Endometrial microvascular endothelial cells (primary cell): ENCODE measurements around the gene ZNF366. TPM values are rescaled to one million over a fixed set of nuclear protein-coding genes. Genes with fewer than 3 reads are reported as not detected.

Source experiments
- in situ Hi-C: cut with HindIII; loops from 2 replicates; pipeline ENCODE4 v1.10.0; 2017; ENCODE audit warnings: low sequenced_read_pairs, low pct_unique_long_range_greater_than_20kb; ENCODE audit errors: inconsistent ontology term
- total RNA-seq: library from RNA; depleted of rRNA; stranded (reverse); fragments of >200 nt; gene quantifications from one replicate; pipeline ENCODE4 v1.2.3, GENCODE V29; 2015; ENCODE audit errors: inconsistent ontology term

The ZNF366 gene
- total RNA-seq, 1 donor from 2014 or later: 16.2 TPM

- in situ Hi-C loops: no loop called here
Measured at GRCh38 chr5:72454996-72455395, 52.2 kb downstream of the ZNF366 start.

DNA sequence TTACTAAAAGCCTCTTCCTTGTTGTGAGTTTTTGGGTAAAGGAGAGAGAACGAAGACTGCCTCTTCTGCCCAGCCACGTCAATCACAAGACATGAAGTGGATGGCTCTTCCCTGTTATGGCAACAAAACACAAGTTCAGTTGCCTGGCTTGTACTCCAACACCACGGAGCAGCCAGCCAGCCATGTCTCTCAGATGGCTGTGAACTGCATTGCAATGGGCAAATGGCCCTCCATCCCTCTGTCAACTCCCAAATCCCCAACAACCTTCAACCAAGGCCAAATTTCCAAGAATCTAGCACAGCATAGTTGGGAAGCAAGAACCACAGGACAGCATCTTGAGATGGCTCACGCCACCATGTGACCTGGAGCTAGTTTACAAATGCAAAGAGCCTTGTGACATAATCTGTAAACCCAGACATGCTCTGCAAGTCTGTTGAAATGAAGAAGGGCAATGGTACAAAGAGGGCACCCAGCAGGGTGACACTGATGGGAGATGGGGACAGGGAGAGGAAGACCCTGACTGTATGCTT, 53.9 kb downstream of the ZNF366 start:
- in situ Hi-C loops: no loop called here

DNA sequence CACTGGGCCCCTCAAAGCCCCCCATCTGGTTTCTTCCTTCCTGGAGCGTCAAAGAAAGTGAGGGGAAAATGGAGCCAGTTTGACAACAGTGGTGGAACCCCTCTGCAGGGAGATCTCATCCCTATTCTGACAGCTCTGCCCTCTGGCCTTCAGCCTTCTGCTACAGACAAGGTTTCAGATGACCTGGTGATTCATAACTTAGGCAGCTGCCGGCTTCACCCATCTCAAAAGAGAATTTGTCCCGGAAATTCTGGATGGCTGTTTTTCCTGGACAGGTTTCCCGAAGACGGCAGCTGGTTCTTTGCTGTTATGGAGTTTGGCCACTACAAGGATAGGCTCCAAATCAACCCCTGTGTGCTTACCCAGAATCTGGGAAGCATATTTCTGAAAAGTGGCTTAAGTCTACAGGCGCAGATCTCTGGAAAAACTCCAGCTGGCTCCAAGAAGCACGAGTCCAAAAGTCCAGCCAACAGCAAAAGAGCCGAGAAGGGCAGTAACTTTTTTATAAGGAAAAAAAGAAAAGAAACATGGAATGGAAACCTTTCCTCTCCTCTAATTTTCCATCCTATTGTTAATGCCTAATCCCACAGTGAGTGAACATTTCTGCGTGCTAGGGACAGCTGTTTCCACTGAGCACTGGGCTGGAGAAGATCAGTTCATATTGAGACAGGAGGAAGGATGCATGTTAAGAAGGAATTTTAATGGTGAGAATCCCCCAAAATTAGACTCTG, 54.5 kb downstream of the ZNF366 start:
- in situ Hi-C loops: no loop called here

- in situ Hi-C loops: no loop called here
Measured at GRCh38 chr5:72451741-72452505, 55.3 kb downstream of the ZNF366 start.

DNA sequence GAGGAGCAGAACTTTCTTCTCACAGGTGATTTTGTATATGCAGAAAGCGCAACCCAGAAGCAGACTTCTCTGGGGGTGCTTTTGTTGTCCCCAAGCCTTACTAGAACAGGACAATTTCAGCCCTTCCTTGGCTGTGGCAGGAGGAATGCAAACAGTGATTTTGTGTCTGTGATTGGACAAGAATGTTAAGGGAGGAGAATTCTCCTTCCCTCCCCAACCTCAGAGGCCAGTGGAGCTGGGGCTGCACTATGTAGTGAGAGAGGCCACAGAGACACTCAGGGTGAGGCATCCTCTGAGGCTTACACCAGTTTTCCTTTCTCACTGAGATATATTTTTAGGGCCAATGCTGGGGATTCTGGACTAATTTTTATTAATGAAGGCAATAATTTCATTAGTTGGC, 58.8 kb downstream of the ZNF366 start:
- in situ Hi-C loops: no loop called here

DNA sequence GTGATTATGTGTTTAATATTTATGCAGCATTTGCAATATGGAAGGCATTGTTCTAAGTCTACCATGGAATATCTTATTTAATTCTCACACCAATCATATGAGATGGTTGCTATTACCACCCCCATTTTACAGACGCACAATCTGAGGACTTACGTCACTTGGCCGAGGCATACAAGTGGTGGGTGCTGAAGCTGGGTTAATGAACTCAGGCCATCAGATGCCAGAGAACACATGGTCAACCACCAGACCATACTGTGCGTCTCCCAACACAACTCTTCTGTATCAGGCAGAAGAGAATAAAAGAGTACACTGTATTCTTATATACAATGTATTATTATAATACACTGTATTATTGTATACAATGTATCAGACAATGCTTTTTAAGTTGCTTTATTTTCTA, 59.5 kb downstream of the ZNF366 start:
- in situ Hi-C loops: no loop called here

DNA sequence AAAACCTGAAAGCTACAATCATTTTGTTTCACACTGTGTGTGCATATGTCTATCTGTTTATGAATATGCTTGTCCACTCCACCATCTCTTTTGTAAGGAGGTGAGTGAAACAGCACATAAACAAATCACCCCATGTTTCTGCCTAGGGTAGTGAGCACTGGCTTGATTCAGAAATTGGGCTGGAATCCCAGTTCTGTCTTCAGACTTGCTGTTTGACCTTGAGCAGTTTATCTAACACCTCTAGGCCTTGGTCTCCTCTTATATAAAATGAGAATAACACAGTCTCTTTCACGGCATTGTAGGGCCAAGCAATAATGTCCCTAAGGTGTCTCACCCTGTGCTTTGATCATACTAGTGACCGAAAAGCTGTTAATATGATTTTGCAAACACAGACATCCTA, 61.2 kb downstream of the ZNF366 start:
- in situ Hi-C loops: no loop called here

GRCh38 chr5:72443883-72444282, 63.3 kb downstream of the ZNF366 start:
- in situ Hi-C loops: no loop called here

DNA sequence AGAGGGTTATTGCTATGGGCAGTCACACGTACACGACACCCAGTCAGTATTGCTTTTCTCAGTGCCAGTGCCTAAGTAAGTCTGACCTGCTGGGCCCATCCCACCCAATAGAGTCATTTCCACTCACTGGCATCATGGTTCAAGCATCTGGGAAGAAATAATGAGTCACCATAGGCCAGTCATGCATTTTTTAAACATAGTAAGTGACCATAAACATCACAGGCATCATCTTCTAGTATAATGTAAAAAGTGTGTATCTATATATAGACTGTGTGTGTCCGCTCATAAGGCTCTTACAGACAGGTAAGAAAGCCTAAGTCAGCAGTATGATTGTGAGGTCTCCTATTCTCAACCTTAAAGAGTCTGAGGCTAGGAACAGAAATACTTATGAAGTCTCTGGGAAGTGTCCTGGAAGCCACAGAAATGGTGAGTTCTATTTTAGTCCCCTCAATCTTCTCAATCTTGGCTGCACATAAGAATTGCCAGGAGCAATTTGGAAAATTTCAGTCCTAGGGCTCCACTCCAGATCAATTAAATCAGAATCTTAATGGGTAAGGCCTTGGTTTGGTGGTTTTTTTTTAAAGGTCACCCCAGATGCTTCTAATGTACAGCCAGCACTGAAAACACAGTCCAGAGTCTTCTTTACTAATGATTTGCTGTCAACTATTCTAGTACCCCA, 65.2 kb downstream of the ZNF366 start:
- in situ Hi-C loops: no loop called here

DNA sequence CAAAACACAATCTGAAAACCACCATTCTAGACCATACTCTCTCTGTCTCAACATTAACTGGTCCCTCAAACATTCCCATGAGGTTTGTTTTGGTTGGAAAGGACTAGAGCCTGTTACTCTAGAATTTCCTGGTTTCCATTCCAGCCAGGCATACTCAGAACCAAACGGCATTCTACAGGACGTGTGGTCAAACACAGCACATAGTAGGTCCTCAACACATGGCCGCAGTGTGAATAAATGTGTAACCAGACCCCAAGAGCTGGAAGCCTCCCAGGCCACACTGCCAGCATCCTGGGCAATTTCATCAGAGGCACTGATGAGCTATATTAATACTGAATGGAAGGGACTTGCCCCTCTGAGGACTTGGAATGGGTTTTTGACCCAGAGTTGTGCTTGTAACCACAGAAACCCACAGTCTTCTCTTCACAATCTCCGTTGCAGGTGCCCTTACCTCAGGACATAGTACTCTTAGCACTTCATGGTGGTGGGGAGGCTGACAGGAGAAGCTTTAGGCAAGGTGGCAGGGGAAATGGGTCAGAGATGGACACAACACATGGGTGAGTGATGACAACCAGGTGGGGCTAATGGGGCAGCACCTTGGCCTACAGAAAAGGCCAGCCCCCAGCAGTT, 66.0 kb downstream of the ZNF366 start:
- in situ Hi-C loops: no loop called here

GRCh38 chr5:72440207-72440638, 67.0 kb downstream of the ZNF366 start:
- in situ Hi-C loops: no loop called here

GRCh38 chr5:72439192-72439591, 68.0 kb downstream of the ZNF366 start:
- in situ Hi-C loops: no loop called here

- in situ Hi-C loops: no loop called here
Measured at GRCh38 chr5:72438141-72438540, 69.1 kb downstream of the ZNF366 start.

GRCh38 chr5:72436796-72437471, 70.3 kb downstream of the ZNF366 start:
- in situ Hi-C loops: no loop called here

GRCh38 chr5:72434781-72435437, 72.3 kb downstream of the ZNF366 start:
- in situ Hi-C loops: no loop called here

DNA sequence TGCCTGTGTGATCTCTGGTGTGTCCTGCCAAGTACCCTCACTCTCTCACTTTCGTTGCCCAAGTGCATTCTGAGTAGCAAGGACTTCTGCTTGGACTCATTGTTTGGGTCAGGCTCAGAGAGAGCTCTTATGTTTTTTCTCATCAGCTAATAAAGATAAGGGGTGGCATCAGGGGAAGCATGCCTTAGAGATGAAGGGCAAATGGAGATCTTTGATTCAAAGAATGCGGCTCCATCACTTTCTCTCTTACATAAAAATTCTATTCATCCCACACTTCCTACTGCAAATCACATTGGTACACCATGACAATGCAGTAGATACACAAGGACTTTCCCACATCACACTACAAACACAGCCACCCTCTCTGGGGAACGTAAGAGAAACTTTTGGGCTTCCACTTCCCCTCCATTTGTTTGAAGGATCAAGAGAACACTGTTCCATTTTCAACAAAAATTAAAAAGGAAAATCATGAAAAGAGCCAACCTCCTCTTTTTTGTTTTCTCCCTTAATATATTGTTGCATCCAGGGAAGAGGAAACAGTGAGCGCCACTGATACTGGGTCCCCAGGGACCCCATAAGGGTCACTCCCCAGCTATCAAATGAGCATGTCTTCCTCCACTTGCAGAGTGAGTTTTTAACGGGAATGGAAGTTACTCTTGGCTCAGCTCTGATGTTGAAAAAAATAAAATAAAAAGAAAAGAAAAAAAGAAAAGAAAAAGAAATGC, 73.0 kb downstream of the ZNF366 start:
- in situ Hi-C loops: no loop called here

DNA sequence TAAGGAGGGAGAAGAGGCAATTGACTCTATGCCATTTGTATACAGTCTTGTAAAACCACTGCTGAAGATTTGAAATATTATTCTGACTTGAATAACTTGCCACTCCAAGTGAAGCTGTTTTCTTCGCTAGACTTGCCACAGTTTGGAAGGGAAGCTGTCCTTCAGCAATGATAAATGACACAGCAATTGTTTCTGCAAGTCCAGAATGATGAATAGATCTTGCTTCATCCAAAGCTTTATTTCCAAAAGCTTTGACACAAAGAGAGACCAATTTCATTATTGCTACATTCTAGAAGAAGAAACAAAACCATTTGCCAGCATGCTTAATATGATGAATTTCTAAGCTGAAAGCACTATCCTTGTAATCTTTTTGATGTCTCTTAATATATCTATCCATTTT, 73.7 kb downstream of the ZNF366 start:
- in situ Hi-C loops: no loop called here

- in situ Hi-C loops: no loop called here
Measured at GRCh38 chr5:72428669-72429068, 78.5 kb downstream of the ZNF366 start.
